22Rv1 (cell line): ENCODE results near the gene PIK3C2B.
"Not testable (repeated sequence)": the region's sequence is repeated elsewhere in the genome, so short reads cannot be mapped to it uniquely, and the experiment has no call there.

Source experiments
- H3K27ac ChIP-seq: fragments of 450-650 bp; 2 replicates; pipeline ENCODE4 v1.5.1; 2017
- CTCF ChIP-seq: fragments of 450-650 bp; IDR thresholded peaks from 2 replicates; pipeline ENCODE4 v1.5.1; 2017; ENCODE audit warnings: mild to moderate bottlenecking
- ZFX ChIP-seq: fragments of 450-650 bp; IDR thresholded peaks from 2 replicates; pipeline ENCODE4 v1.6.1; 2017; ENCODE audit warnings: antibody characterized with exemption, borderline replicate concordance

The PIK3C2B gene

GRCh38 chr1:204528677-204529076 is 34.1 kb upstream of the PIK3C2B start:
- no peak overlapping the region for H3K27ac ChIP-seq
- no peak for TF ChIP-seq ZFX
- TF ChIP-seq CTCF, result no peak

GRCh38 chr1:204528241-204528640 is 33.6 kb upstream of the PIK3C2B start:
- no peak overlapping the region for H3K27ac ChIP-seq
- TF ChIP-seq ZFX (no peak), CTCF (no peak)

- H3K27ac ChIP-seq, result 0 out of 2 replicates have a peak overlapping the region, but pooled peaks have one; percentile 14
- TF ChIP-seq CTCF (no peak), ZFX (no peak)
Measured at GRCh38 chr1:204524986-204525385, 30.4 kb upstream of the PIK3C2B start.

- TF ChIP-seq ZFX, result no peak
- no peak for TF ChIP-seq CTCF
- H3K27ac ChIP-seq, result peak overlapping the region; percentile 14; the same call in 1 of the 2 replicates
Measured at GRCh38 chr1:204523605-204524215, 29.1 kb upstream of the PIK3C2B start.

- not testable (repeated sequence) for H3K27ac ChIP-seq
Measured at GRCh38 chr1:204521941-204522521, 27.4 kb upstream of the PIK3C2B start.

- H3K27ac ChIP-seq, result no peak overlapping the region
- TF ChIP-seq ZFX, result no peak
- TF ChIP-seq CTCF, result no peak
Measured at GRCh38 chr1:204520834-204521709, 26.5 kb upstream of the PIK3C2B start.

- peak overlapping the region; percentile 91 for H3K27ac ChIP-seq
Measured at GRCh38 chr1:204517382-204517781, 22.8 kb upstream of the PIK3C2B start.

GRCh38 chr1:204516180-204516879 is 21.7 kb upstream of the PIK3C2B start, which contains the start of gene MDM4:
Gene MDM4 (plus strand): TSS chr1:204516406. CDS start chr1:204525519, 9,113 bp downstream.
- TF ChIP-seq CTCF, result no peak
- TF ChIP-seq ZFX, result no peak
- H3K27ac ChIP-seq, result peak within 1 kb of the TSS; percentile 91
